OCI-LY1 (cell line): ENCODE measurements around the gene TRABD2B.

Source experiments
- CTCF ChIP-seq: fragments of 200-600 bp; sonication (generic), shearing (Covaris generic); IDR thresholded peaks from 2 replicates; pipeline ENCODE4 v1.5.1; 2017; ENCODE audit warnings: mild to moderate bottlenecking, antibody characterized with exemption, low read length, moderate library complexity, mixed read lengths
- EZH2 ChIP-seq: fragments of 200-600 bp; sonication (generic), shearing (Covaris generic); IDR thresholded peaks from 2 replicates; pipeline ENCODE4 v1.8.0; 2017; ENCODE audit warnings: borderline replicate concordance, mixed run types, mild to moderate bottlenecking, antibody characterized with exemption, low read length, moderate library complexity, mixed read lengths

GRCh38 chr1:47983691-47984090, 13.5 kb downstream of the TRABD2B start:
- TF ChIP-seq EZH2 (no peak), CTCF (no peak)
